HG03108 (cell line): ENCODE measurements around the gene TAF3.
A peak's percentile ranks its signal among the peaks of the same experiment; 100 is the strongest.
"Not testable (repeated sequence)": the region's sequence is repeated elsewhere in the genome, so short reads cannot be mapped to it uniquely, and the experiment has no call there.

Source experiments
- ATAC-seq: cut with Tn5 transposase; IDR thresholded peaks from one replicate; pipeline ENCODE4 v1.9.1; 2021; ENCODE audit warnings: moderate library complexity; ENCODE audit not compliant: unreplicated experiment

The TAF3 gene

GRCh38 chr10:7811000-7811399 lies 7.3 kb upstream of the TAF3 start:
- ATAC-seq, result no peak

GRCh38 chr10:7811743-7812142 lies 6.6 kb upstream of the TAF3 start:
- not testable (repeated sequence) for ATAC-seq

- no peak for ATAC-seq
These were observed 4.8 kb upstream of the TAF3 start for GRCh38 chr10:7813481-7813880.

GRCh38 chr10:7817576-7817975 lies 729 bp upstream of the TAF3 start:
- no peak for ATAC-seq

GRCh38 chr10:7817984-7818294 lies 366 bp upstream of the TAF3 start:
- ATAC-seq, result no peak

- ATAC-seq, result peak; percentile 52
These were observed 786 bp downstream of the TAF3 start for GRCh38 chr10:7819121-7819460.

- no peak for ATAC-seq
These were observed 5.9 kb downstream of the TAF3 start for GRCh38 chr10:7824251-7824650.

GRCh38 chr10:7826971-7827370 lies 8.7 kb downstream of the TAF3 start:
- no peak for ATAC-seq

- ATAC-seq, result no peak
These were observed 11.1 kb downstream of the TAF3 start for GRCh38 chr10:7829289-7829834.

GRCh38 chr10:7832060-7832459 lies 13.8 kb downstream of the TAF3 start:
- no peak for ATAC-seq

GRCh38 chr10:7833210-7833609 lies 14.9 kb downstream of the TAF3 start:
- no peak for ATAC-seq

- ATAC-seq, result no peak
These were observed 16.0 kb downstream of the TAF3 start for GRCh38 chr10:7834262-7834661.

- ATAC-seq, result no peak
These were observed 18.3 kb downstream of the TAF3 start for GRCh38 chr10:7836571-7836970.

GRCh38 chr10:7846591-7846990 lies 28.3 kb downstream of the TAF3 start:
- no peak for ATAC-seq

GRCh38 chr10:7853226-7853842 lies 35.0 kb downstream of the TAF3 start:
- ATAC-seq, result no peak

GRCh38 chr10:7853890-7854289 lies 35.6 kb downstream of the TAF3 start:
- no peak for ATAC-seq

GRCh38 chr10:7855205-7855604 lies 36.9 kb downstream of the TAF3 start:
- no peak for ATAC-seq

- ATAC-seq, result no peak
These were observed 38.4 kb downstream of the TAF3 start for GRCh38 chr10:7856678-7857077.

GRCh38 chr10:7857262-7857661 lies 39.0 kb downstream of the TAF3 start:
- no peak for ATAC-seq

- ATAC-seq, result no peak
These were observed 43.3 kb downstream of the TAF3 start for GRCh38 chr10:7861509-7862120.

- no peak for ATAC-seq
These were observed 43.8 kb downstream of the TAF3 start for GRCh38 chr10:7862121-7862514.

- ATAC-seq, result no peak
These were observed 47.9 kb downstream of the TAF3 start for GRCh38 chr10:7866176-7866575.

GRCh38 chr10:7872041-7872442 lies 53.7 kb downstream of the TAF3 start:
- no peak for ATAC-seq
